DOHH2 (cell line): ENCODE data around the gene TMEM63B.

Source experiments
- H3F3A ChIP-seq: fragments of 200-600 bp; sonication (generic), shearing (Covaris generic); 2 replicates; pipeline ENCODE4 v1.6.0; 2016; ENCODE audit warnings: antibody characterized with exemption, mild to moderate bottlenecking; ENCODE audit not compliant: control insufficient read depth, insufficient read depth
- H3K27ac ChIP-seq: fragments of 200-600 bp; sonication (generic); 2 replicates; pipeline ENCODE4 v1.5.1; 2014; ENCODE audit warnings: low read depth, mild to moderate bottlenecking, low read length, moderate library complexity
- H3K27me3 ChIP-seq: fragments of 200-600 bp; sonication (generic); 2 replicates; pipeline ENCODE4 v1.6.1; 2014; ENCODE audit warnings: mild to moderate bottlenecking, low read length, mixed read lengths; ENCODE audit not compliant: control insufficient read depth
- H3K36me3 ChIP-seq: fragments of 200-600 bp; sonication (generic); 2 replicates; pipeline ENCODE4 v1.6.1; 2014; ENCODE audit warnings: mild to moderate bottlenecking, low read length, moderate library complexity, mixed read lengths; ENCODE audit not compliant: control insufficient read depth
- H3K4me1 ChIP-seq: fragments of 200-600 bp; sonication (generic); 2 replicates; pipeline ENCODE4 v1.6.1; 2014; ENCODE audit warnings: mild to moderate bottlenecking, low read length, mixed read lengths; ENCODE audit not compliant: control insufficient read depth
- H3K4me2 ChIP-seq: fragments of 200-600 bp; sonication (generic); 2 replicates; pipeline ENCODE4 v1.6.0; 2014; ENCODE audit warnings: mild to moderate bottlenecking, low read length, moderate library complexity
- H3K4me3 ChIP-seq: fragments of 200-600 bp; sonication (generic); 2 replicates; pipeline ENCODE4 v1.5.1; 2014; ENCODE audit warnings: mild to moderate bottlenecking, low read length, mixed read lengths
- H3K79me2 ChIP-seq: fragments of 200-600 bp; sonication (generic); 2 replicates; pipeline ENCODE4 v1.6.1; 2014; ENCODE audit warnings: mild to moderate bottlenecking, low read length, mixed read lengths; ENCODE audit not compliant: control insufficient read depth
- H3K9me2 ChIP-seq: fragments of 200-600 bp; sonication (generic); replicated peaks from 2 replicates; pipeline ENCODE4 v1.6.1; 2014; ENCODE audit warnings: mild to moderate bottlenecking, low read length, mixed read lengths; ENCODE audit not compliant: control insufficient read depth
- H3K9me3 ChIP-seq: fragments of 200-600 bp; sonication (generic); 2 replicates; pipeline ENCODE4 v1.6.1; 2014; ENCODE audit warnings: antibody characterized with exemption, low read length, mixed read lengths; ENCODE audit not compliant: control insufficient read depth, insufficient read depth
- H4K20me1 ChIP-seq: fragments of 200-600 bp; sonication (generic); 2 replicates; pipeline ENCODE4 v1.6.0; 2014; ENCODE audit warnings: low read depth, mild to moderate bottlenecking, antibody characterized with exemption, low read length, moderate library complexity; ENCODE audit not compliant: control insufficient read depth, insufficient read depth
- EZH2phosphoT487 ChIP-seq: fragments of 200-600 bp; sonication (generic); IDR thresholded peaks from 2 replicates; pipeline ENCODE4 v1.6.1; 2017; ENCODE audit warnings: borderline replicate concordance, mild to moderate bottlenecking, antibody characterized with exemption, low read length, moderate library complexity, mixed read lengths
- TF ChIP-seq, protein P1 (sequence below): fragments of 200-600 bp; sonication (generic); IDR thresholded peaks from one replicate; pipeline ENCODE4 v1.5.1; 2014; ENCODE audit warnings: antibody characterized with exemption, mild to moderate bottlenecking, low read depth, low read length; ENCODE audit not compliant: poor library complexity, severe bottlenecking

TMEM63B gene

GRCh38 chr6:44188819-44189218 lies 61.5 kb downstream of the TMEM63B start:
- H3F3A ChIP-seq: no peaks in the 10 kb centered on the region; the same call in 1 of the 2 replicates
- H3K27ac ChIP-seq: no peak overlapping the region
- H4K20me1 ChIP-seq: no peaks in the 10 kb centered on the region
- H3K79me2 ChIP-seq: no peaks in the 10 kb centered on the region
- TF ChIP-seq, protein P1, sequence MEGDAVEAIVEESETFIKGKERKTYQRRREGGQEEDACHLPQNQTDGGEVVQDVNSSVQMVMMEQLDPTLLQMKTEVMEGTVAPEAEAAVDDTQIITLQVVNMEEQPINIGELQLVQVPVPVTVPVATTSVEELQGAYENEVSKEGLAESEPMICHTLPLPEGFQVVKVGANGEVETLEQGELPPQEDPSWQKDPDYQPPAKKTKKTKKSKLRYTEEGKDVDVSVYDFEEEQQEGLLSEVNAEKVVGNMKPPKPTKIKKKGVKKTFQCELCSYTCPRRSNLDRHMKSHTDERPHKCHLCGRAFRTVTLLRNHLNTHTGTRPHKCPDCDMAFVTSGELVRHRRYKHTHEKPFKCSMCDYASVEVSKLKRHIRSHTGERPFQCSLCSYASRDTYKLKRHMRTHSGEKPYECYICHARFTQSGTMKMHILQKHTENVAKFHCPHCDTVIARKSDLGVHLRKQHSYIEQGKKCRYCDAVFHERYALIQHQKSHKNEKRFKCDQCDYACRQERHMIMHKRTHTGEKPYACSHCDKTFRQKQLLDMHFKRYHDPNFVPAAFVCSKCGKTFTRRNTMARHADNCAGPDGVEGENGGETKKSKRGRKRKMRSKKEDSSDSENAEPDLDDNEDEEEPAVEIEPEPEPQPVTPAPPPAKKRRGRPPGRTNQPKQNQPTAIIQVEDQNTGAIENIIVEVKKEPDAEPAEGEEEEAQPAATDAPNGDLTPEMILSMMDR: no peak
- no peak for TF ChIP-seq EZH2phosphoT487
- H3K36me3 ChIP-seq: no peaks in the 10 kb centered on the region
- peaks cover 13% of the 10 kb centered on the region for H3K27me3 ChIP-seq
- peaks cover 32% of the 10 kb centered on the region for H3K4me1 ChIP-seq
- H3K9me2 ChIP-seq: no peaks in the 10 kb centered on the region
- H3K4me2 ChIP-seq: no peak overlapping the region
- H3K4me3 ChIP-seq: no peak overlapping the region
- H3K9me3 ChIP-seq: no peaks in the 10 kb centered on the region

GRCh38 chr6:44189257-44189656 lies 61.9 kb downstream of the TMEM63B start:
- Histone ChIP-seq H3K27ac (no peak overlapping the region), H3K4me1 (peaks cover 32% of the 10 kb centered on the region), H3K36me3 (no peaks in the 10 kb centered on the region), H3K9me2 (no peaks in the 10 kb centered on the region), H3K79me2 (no peaks in the 10 kb centered on the region), H3K27me3 (peaks cover 13% of the 10 kb centered on the region), H3K4me3 (no peak overlapping the region), H3K9me3 (no peaks in the 10 kb centered on the region), H3K4me2 (no peak overlapping the region), H4K20me1 (no peaks in the 10 kb centered on the region), H3F3A (no peaks in the 10 kb centered on the region; the same call in 1 of the 2 replicates)
- TF ChIP-seq, protein P1: no peak
- TF ChIP-seq EZH2phosphoT487: no peak

DNA sequence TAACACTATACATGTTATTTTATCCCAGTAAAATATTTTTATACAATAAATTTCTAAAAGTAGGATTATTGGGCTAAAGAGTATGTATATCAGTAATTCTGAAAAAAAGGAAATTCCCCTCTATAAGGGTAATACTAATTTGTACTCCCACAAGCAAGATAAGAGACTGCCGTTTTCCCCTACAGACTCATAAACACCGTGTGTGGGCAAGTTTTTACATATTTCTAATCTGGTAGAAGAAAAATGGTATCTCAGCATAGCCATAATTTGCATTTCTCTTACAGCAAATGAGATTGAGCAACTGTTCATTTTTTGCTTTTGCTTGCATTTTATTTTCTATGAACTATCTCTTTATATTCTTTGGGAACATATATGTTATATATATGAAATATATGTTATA lies 63.4 kb downstream of the TMEM63B start:
- H3K27me3 ChIP-seq: peaks cover 13% of the 10 kb centered on the region
- peaks cover 32% of the 10 kb centered on the region for H3K4me1 ChIP-seq
- H3F3A ChIP-seq: no peaks in the 10 kb centered on the region; the same call in 1 of the 2 replicates
- H3K36me3 ChIP-seq: no peaks in the 10 kb centered on the region
- no peak for TF ChIP-seq EZH2phosphoT487
- TF ChIP-seq, protein P1: no peak
- no peak overlapping the region for H3K4me3 ChIP-seq
- H3K79me2 ChIP-seq: no peaks in the 10 kb centered on the region
- no peaks in the 10 kb centered on the region for H4K20me1 ChIP-seq
- H3K9me3 ChIP-seq: no peaks in the 10 kb centered on the region
- H3K9me2 ChIP-seq: no peaks in the 10 kb centered on the region
- no peak overlapping the region for H3K27ac ChIP-seq
- peak overlapping the region; percentile 42; the same call in 1 of the 2 replicates for H3K4me2 ChIP-seq
